CD4-positive, alpha-beta T cell treated with Interleukin-6 at 100 ng/mL for 8 hours (primary cell): ENCODE data around the gene MAGEB18.

Source experiments
- DNase-seq: peaks from one replicate; pipeline ENCODE4 v3.0.0-alpha.2; 2020; ENCODE audit warnings: mixed read lengths, low spot score

The MAGEB18 gene

GRCh38 chrX:26138274-26138673 lies at the start of gene MAGEB18:
Gene MAGEB18, plus strand, starts transcription at chrX:26138343. Its CDS starts 643 bp downstream, at chrX:26138986.
- DNase-seq: no peak

- no peak for DNase-seq
Observed at GRCh38 chrX:26100421-26100920, 37.7 kb upstream of the MAGEB18 start.

- DNase-seq: no peak
Observed at GRCh38 chrX:26109142-26109541, 29.0 kb upstream of the MAGEB18 start.

- DNase-seq: no peak
Observed at GRCh38 chrX:26146024-26146423, 7.9 kb downstream of the MAGEB18 start.

GRCh38 chrX:26160301-26160700 lies 22.2 kb downstream of the MAGEB18 start, which contains the start of gene MAGEB6B:
Gene MAGEB6B, plus strand, starts transcription at chrX:26160601. Its CDS starts 0 bp downstream, at chrX:26160601.
- DNase-seq: no peak
